CD1c-positive myeloid dendritic cell (primary cell): Measurements from ENCODE around the gene SMOC1.

Source experiments
- DNase-seq: peaks from one replicate; pipeline ENCODE4 v3.0.0-alpha.2; 2016; ENCODE audit errors: extremely low spot score

Gene SMOC1, protein sequence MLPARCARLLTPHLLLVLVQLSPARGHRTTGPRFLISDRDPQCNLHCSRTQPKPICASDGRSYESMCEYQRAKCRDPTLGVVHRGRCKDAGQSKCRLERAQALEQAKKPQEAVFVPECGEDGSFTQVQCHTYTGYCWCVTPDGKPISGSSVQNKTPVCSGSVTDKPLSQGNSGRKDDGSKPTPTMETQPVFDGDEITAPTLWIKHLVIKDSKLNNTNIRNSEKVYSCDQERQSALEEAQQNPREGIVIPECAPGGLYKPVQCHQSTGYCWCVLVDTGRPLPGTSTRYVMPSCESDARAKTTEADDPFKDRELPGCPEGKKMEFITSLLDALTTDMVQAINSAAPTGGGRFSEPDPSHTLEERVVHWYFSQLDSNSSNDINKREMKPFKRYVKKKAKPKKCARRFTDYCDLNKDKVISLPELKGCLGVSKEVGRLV

DNA sequence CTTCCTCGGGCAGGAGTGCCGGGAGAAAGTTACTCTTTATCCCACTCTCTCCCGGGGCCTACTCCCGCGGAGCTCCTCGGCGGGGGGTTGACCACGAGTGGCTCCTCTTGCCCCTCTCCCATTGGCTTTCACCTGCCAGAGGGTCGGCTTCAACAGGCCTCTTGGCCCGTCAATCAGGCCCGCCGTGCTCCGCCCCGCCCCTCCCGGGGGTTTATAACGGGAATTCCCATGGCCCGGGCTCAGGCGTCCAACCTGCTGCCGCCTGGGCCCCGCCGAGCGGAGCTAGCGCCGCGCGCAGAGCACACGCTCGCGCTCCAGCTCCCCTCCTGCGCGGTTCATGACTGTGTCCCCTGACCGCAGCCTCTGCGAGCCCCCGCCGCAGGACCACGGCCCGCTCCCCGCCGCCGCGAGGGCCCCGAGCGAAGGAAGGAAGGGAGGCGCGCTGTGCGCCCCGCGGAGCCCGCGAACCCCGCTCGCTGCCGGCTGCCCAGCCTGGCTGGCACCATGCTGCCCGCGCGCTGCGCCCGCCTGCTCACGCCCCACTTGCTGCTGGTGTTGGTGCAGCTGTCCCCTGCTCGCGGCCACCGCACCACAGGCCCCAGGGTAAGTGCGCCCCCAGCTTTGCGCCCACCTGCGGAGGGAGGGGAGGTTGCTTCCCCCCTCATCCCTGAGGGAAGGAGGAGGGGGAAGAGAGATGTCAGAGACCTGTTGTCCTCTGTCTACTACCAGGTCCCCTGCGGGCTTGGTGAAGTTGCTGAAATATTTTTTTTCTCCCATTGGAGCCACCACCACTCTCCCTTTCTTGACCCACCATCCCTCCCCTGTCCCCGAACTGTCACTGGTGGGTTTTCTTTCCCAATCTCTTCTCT is at the start of gene SMOC1:
Gene SMOC1, plus strand, starts transcription at position 242 of the 869 bp plus-strand sequence. Its CDS starts 263 bp downstream, at position 505.
- DNase-seq: no peak

DNA sequence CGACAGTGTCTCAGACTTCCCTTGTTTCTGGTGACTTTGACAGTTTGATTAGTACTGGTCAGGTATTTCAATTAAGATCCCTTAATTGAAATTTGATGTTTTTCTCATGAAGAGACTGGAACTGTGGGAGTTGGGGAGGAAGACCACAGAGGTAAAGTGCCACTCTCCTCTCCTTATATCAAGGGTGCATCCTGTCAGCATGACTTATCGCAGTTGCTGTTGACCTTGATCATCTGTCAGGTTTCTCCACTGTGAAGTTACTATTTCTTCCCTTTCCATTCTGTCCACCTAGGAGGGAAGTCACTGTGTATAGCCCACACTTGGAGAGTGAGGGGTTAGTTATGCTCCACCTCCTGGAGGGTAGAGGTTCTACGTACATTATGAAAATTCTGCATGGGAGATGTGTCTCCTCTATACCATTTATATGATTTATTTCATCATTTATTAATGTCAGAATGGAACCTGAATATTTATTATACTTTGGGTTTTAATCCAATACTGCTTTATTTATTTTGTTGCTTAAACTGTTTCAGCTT is 40.3 kb upstream of the SMOC1 start:
- no peak for DNase-seq

DNA sequence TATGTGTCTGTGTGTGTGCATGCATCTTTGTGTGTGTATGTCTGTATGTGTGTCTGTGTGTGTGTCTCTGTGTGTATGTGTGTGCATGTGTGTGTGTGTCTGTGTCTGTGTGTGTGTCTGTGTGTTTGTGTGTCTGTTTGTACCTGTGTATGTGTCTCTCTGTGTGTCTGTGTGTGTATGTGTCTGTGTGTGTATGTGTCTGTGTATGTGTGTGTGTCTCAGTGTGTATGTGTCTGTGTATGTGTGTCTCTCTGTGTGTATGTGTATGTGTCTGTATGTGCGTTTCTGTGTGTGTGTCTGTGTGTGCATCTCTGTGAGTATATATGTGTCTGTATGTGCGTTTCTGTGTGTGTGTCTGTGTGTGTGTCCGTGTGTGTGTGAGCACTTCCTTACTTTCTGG is 39.6 kb upstream of the SMOC1 start:
- no peak for DNase-seq

DNA sequence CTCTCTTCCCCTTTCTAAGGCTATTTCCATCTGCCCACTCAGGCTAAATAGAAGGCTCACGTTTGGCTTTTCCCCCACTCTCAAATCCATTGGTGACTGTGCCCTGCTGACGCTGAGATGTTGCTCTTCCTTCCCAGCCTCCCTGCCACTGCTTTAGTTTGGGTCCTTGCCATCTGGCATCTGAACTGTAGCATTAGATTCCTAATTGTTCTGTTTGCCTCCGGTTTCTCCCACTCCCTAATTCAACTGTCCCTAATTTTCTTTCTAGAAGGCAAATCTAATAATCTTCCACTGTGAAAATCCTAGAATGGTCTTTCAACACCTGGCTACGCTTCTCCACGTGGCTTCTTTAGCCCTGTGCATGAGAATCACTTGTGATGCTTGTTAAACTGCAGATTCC is 37.6 kb upstream of the SMOC1 start:
- peak; percentile 4 for DNase-seq

DNA sequence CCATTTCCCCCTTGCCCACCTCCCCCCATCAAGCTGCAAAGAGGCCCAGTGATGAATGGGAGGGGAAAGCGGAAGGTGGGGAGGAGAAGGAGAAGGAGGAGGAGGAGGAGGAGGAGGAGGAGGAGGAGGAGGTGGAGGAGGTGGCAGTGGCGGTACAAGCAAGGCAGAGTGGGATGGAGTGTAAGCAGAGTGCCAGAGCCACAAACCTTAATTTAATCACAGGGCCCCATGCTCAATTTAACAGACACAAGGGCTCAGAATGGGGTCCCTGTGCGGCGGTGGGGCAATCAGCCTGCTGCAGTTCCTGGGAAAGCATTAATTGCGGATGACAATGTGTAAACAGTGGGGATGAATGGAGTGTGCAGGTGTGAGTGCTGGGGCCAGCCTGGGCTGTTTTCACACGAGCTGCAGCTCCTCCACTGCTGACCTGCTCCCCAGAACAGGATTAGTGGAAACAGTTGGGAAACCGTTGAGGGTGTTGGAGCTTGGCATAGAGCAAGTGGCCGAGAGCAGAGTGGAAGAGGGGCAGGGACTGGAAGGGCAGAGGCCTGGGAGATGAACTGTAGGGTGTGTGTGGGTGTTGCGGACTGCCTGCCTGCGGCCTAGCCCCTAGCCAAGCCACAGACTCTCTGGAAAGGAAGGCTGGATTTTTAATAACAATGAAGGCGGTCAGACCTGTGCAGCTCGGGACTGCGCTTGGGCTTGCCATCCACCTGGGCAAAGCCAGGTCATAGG is 36.4 kb upstream of the SMOC1 start:
- DNase-seq: no peak

DNA sequence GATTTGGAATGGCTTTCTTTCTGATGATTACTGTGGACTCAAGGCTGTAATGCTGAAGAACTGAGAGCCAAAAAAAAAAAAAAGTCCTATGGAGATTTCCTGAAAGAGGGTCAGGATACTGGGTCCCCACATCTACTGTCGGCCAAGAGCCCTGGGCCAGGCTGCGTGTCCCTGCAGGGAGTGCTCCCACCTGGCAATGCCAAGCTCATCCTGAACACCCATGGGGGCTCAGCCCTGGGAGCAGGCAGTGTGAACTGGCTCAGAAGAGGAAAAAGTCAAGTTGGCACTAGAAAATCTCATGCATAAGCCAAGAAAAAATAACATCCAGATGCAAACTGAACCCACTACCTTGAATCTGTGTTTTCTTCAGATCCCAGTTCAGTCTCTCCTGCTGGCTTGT is 35.0 kb upstream of the SMOC1 start:
- no peak for DNase-seq

DNA sequence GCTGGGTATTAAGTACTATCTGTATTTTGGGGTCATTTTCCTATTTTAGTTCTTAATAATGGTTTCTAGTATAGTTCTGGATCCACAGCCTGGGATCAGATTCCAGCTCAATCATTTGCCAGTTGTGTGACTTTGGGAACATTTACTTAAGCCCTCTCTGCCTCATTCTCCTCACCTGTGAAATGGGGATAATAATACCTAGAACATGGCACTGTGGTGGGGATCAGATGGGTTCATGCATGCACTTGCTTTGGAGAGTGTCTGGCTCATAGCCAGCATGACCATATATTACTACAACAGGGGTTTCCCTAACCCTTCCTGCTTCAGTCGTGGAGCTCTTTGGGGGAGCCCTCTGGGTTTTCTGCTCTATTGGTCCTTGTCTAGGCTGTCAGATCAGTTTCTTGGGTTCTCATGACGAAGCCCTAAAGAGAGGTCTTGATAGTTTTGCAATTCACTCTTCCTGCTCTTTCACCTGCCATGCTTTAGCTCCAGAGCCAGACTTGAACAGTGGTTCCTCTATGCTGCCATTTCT is 34.1 kb upstream of the SMOC1 start:
- DNase-seq: no peak

DNA sequence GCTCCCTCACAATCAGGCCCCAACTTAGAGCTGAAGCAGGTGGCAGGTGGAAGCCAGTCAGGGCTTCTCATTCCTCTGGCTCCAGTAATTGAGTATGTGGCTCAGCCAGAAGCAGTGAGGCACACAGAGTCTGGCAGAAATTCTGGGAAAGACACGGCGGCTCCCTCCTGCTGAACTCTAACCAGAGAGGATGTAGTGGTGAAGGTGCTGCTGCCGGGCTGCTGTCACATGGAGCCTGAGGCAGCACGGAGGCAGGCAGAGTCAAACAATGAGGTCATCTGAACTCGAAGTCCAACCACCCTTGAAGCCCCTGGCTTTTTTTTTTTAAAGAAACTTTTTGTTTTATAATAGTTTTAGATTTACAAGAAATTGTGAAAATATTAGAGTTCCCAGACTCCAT is 33.4 kb upstream of the SMOC1 start:
- DNase-seq: no peak

DNA sequence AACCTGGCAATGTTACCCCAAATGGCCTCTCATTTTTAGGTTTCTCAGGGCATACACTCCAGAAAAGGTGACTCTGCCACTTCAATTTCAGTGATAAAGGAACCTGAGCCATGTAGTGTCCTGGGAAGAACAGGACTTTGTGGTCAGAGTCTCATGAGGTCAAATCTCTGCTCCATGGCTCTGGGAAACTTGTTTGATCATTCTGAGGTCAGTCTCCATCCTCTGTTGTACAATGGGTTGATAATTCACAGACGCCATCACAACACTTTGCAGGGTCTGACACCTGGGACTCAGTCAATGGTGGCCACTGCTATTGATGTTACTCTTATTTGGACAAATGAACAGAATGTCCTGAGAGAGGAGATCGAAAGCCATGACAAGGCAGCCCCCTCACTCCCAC is 31.1 kb upstream of the SMOC1 start:
- DNase-seq: no peak

DNA sequence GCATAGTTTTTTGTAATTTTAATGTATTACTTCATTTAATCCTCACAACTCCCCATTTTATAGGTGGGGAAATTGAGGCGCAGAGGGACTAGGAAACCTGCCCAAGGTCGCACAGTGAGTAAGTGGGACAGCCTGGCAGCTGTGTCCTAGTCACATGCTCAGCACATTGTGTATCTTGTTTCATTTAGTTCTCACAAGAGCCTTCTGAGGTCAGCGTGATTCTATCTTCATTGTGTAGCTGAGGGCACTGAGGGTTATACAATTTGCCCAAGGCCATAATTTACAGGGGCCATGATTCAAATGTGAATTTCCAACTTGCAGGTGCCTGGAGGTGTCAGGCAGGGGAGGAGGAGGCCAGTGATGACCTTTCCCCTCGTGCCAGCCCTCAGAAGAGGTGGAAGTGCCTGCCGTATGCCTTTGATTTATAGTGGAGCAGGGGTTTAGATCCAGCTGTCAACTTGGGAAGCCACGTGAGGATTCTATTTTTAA is 30.3 kb upstream of the SMOC1 start:
- no peak for DNase-seq

DNA sequence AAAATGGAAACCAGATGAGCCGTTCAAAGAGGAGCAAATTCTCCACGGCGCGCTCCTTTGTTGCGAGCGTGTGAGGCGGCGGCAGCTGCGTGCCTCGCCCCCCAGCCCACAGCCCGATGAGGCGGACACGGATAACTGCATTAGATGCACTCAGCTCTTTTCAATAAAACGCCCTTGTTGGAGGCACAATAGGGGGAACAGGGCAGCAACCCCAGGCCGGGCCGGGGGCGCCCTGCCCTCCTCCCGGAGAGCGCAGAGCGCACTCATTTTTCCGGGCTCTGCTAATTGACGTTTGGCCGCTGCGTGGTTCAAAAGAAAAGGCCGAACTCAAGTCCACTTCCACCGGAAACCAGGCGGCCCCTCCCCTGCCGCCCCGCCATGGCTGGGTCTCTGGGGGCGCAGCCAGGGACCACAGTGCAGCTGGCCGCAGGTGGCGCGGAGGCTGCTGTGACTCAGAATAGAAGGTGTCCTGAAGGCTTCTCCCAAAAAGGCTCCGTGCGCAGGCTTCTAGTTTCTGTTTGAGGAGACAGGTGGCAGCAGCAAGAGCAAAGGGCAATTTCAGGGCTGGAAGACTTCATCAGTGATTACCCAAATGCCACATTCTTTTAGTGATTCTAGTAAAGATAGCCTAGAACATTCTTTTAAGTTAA is 29.0 kb upstream of the SMOC1 start:
- DNase-seq: no peak

DNA sequence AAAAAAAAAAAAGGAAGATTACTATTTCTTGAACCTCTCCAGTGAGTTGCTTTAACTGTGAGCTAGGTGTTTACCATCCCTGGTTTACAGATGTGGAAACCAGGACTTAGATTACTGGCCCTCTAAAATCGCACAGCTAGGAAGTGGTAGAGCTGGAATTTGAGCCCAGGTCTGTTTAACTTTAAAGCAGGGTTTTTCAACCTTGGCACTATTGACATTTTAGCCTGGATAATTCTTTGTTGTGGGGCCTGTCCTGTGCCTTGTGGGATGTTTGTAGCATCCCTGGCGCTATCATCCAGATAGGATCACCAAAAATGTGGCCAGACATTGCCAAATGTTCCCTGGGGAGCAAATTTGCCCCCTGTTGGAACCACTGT is 28.5 kb upstream of the SMOC1 start:
- no peak for DNase-seq

DNA sequence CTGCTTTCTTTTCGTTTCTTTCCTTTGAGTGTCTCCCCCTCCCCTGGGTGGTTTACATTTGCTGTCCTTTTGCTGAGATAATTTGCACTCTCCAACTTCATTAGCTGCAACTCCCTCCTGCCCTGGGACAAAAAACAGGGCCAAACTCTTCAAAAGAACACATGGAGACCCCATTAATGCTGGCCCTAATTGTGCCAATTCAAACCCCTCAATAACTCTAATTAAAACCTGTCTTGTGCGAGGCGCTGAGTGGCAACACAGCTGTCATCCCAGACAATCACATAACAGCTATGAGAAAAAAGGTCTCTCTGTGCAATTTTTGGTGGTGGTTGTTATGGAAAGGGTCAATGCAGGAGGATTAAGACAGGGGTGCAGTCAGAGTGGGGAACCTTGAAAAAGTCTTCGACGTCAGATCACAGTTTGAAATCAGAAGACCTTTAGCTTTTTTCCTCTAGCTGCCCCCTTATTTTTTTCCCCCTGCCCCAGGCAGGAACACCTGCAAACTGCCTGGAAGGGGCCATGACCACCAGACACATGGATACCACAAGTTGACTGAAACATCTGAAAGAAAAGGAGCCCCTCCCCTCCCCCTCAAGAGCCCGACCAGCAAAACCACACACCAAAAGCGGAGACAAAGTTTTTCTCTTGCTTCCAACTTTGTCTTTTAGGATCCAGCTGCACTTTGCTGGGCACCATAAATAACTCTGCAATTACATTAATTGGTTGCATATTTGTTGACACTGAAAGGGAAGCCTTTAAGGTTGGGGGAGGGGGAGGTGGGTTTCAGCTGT is 26.5 kb upstream of the SMOC1 start:
- no peak for DNase-seq

DNA sequence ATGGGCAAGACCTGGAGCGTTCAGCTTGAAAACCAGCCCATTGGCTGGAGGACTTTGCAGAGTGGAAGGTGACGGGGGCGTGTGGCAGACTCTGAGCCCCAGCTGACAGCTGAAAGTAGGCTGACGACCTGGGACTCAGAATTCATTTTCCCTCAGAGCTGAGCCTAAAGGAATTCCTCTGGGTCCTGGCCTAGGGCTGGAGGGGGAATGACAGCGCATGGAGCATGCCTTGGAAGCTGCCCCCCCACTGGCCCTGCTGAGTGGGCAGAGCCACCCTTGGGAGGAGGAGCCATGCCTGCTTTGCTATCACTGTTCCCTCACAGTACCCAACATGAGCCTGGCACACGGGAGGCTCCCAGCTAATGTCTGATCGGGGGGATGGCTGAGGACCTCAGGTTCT is 25.4 kb upstream of the SMOC1 start:
- DNase-seq: no peak

DNA sequence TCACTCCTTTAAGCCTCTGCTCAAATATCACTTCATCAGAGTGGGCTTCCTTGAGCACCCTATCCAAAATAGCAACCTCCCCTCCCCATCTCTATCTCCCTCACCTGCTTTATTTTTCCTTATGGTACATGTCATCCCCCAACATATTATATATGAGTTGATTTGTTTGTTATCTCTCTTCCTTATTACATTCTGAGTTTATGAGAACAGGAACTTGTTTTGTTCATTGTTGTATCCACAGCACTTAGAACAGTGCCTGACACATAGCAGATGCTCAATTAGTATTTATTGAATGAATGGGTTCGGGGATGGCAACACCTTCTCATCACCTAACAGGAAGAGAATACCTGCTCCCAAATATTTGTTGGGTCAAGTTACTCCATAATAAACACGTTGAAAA is 24.6 kb upstream of the SMOC1 start:
- DNase-seq: no peak

DNA sequence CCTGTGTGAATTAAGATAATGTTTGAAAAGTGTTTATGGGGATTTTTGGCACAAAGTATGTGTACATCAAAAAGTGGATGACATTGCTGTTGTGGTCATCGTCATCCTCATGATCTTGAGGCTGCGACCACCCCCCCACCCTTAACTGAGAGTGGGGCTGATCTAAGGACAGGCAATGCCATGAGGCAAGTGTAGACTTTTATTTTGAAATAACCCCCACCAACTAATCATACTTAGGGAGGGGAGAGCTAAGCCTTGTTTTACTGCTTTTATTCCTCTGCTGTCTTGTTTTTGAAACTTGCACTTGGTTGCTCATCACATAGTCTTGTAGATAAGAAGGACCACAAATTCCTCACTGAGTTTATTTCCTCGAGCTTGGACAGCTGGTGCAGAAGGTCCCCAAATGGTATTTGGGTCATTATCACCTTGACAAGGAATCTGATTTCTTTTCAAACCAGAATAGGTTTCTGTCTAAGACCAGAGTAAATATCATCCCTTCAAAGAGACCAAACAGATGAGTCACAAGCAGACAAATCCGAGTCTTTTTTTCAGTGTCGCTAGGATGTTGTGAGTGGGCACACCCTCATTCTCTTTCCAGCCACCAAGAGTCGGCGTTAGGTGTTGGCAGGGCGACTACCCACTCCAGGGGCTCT is 23.9 kb upstream of the SMOC1 start:
- DNase-seq: no peak

DNA sequence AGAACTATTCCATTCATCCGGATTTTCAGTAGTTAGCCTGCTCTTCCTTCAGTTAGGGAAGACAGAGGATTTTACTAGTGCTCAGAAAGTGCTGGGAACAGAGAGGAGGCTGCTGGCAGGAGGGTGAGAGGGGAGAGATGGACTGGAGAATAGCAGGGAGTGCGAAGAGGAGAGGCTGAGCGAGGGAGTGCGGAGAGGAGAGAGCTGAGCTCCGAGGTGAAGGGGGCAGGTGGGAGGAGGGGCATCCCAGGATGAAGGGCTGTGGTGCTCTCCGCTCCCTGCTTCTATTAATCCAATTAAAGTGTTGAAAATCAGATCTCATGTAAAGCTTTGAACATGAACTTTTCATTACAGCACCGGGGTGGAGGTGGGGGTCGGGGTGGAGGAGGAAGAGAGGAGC is 20.4 kb upstream of the SMOC1 start:
- no peak for DNase-seq

DNA sequence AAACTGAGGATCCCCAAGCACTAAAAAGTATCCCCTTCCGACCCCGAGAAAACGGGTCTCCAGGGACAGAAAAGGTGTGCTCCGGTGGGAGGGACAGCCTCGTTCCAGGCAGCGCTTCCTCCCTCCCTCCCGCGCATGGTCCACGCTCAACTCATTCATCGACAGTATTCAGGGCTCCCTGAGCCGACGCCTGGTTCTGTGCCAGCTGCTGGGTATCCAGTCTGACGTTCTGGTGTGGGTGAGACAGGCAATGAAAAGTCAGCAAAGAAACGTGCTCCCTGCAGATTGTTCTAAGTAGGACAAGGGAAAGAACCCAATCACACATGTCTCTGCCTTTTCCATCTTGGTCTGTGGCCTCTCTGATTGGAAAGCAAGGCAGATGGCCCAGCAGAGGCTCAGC is 19.6 kb upstream of the SMOC1 start:
- no peak for DNase-seq

DNA sequence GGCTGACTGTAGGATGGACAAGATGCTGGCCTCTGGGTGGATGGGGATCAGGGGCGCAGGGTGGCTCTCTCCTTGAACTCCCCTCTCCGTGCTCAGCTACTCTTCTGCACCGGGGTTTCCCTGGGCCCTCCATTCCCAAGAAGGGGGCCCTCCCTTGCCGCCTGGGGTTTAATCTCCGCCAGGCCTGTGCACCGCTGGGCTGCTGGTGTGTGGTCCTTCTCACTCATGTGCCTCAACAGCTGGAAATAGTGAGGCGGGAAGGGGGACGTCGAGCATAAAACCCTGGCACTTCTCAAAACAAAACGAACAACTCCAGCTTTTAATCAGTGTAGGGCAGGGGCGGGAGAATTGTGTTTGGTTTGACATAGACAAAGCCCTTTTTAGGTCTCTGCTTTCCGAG is 19.0 kb upstream of the SMOC1 start:
- DNase-seq: no peak

DNA sequence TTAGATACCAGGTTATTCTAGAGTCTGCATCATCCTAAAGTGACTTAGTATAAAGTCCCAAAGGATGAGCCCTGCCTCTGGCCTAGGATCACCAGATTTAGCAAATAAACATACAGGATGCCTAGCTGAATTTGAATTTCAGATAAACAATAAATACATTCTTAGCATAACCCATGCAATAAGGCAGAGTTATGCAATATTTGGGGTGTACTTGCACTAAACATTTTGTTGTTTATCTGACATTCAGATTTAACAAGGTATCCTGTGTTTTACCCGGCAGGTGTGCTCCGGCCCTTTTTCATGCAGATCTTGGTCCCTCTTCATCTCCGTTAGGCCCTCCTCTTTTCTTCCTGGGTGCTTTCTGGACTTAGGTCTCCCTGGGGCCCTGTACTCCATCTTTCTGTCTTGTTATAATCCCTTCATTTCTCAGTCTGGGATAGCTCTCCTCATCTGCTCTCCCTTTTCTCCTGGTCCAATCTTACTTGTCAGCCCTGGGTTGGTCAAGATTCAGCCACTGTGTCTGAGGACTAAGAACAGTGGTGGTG is 18.1 kb upstream of the SMOC1 start:
- no peak for DNase-seq
